Breast epithelium (tissue), 4 donors: ENCODE results near the gene STARD10. TPM values are rescaled to one million over a fixed set of nuclear protein-coding genes. Genes with fewer than 3 reads are reported as not detected.

ENCODE experiments used
- DNase-seq, 2 donors: peaks; one replicate each; pipeline ENCODE4 v3.0.0-alpha.2; 2019; ENCODE audit warnings: low spot score in 2 of 2
- H3K27ac ChIP-seq, 2 donors: fragments of 200-600 bp; sonication (generic) in 1 of 2; one replicate each; pipeline ENCODE4 v1.5.1; 2016 to 2019; ENCODE audit warnings: mild to moderate bottlenecking in 1 of 2
- H3K27me3 ChIP-seq, 2 donors: fragments of 200-600 bp; sonication (generic) in 1 of 2; one replicate each; pipeline versions ENCODE4 v1.5.1 to v1.6.0; 2017 to 2019; ENCODE audit warnings: control low read depth in 1 of 2, mild to moderate bottlenecking in 1 of 2
- H3K36me3 ChIP-seq: fragments of 200-600 bp; one replicate; pipeline ENCODE4 v1.5.1; 2019
- H3K4me1 ChIP-seq, 2 donors: fragments of 200-600 bp; sonication (generic); one replicate each; pipeline ENCODE4 v1.5.1; 2016 to 2019; ENCODE audit warnings: control low read depth in 1 of 2
- H3K4me3 ChIP-seq, 3 donors: fragments of 200-600 bp; sonication (generic); 1 replicate in 2 of 3; 2 replicates in 1 of 3; pipeline ENCODE4 v1.5.1; 2016 to 2019; ENCODE audit warnings: mild to moderate bottlenecking in 3 of 3, moderate library complexity in 2 of 3
- H3K9me3 ChIP-seq, 2 donors: fragments of 200-600 bp; sonication (generic) in 1 of 2; one replicate each; pipeline ENCODE4 v1.5.1; 2016 to 2019; ENCODE audit warnings: control low read depth in 1 of 2
- POLR2A ChIP-seq: fragments of 450-650 bp; IDR thresholded peaks from one replicate; pipeline ENCODE4 v1.6.1; 2016; ENCODE audit warnings: antibody characterized with exemption, mild to moderate bottlenecking, moderate library complexity
- POLR2AphosphoS5 ChIP-seq, 3 donors: sonication (generic); formaldehyde crosslinking; IDR thresholded peaks; one replicate each; pipeline ENCODE4 v1.6.1; 2017; ENCODE audit warnings: antibody characterized with exemption in 3 of 3
- intact Hi-C: fragments of 100-400 bp; cut with DNase I; formaldehyde crosslinking; loops from one replicate; pipeline ENCODE4 v1.15.1; 2023; ENCODE audit warnings: low total_unique reads
- total RNA-seq, 3 donors: library from RNA; depleted of rRNA; stranded (reverse); fragments of >200 nt; gene quantifications; one replicate each; pipeline ENCODE4 v1.1.0, GENCODE V29; 2016
- TF ChIP-seq, protein P1 (sequence below), 3 donors: fragments of 450-650 bp; IDR thresholded peaks; one replicate each; pipeline ENCODE4 v1.5.1; 2016 to 2017; ENCODE audit warnings: antibody characterized with exemption in 3 of 3, mild to moderate bottlenecking in 3 of 3, moderate library complexity in 3 of 3

STARD10 gene
- total RNA-seq, 3 donors from 2014 or later = 20.6 to 117 (median 93.7) TPM

DNA sequence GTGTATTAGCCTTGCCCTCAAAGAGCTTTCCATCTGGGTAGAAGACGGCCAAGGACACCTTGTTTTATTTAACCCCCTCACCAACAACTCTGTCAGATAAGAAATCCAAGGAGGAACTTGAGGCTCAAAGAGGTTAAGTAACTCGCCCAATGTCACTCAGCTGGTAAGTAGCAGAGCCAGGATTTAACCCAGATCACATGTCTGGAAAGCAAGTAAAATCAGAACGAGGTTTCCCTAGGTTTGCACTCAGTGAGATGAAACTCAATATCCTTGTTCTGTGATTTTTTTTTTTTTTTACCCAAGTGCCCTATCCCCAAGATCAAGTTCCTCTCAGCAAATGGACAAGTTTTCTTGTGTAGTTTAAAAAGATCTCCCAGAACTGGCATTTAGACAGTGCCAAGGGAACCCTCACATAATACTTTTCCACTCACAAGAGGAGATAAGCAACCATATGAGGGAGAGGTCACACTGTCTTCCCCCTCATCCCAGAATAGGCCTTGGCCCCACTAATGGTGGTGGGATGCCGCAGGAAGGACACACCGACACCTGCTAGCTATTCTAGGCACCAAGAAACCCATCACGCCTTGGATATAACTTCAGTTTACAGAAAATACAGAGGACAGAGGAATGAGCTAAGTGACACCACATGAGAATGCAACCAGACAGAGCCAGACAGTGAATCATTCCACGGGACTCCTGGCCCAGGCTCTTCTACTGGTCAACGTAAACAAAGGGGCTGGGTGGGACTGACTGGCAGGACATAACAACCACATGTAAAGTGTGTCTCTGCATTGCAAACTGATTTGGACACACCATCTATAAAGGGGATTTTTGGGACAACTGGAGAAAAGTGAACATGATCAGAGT, 33.1 kb downstream of the STARD10 start:
- Histone ChIP-seq H3K4me1 (no peaks in the 10 kb centered on the region), H3K36me3 (no peaks in the 10 kb centered on the region), H3K4me3 (no peak overlapping the region), H3K27me3 (no peaks in the 10 kb centered on the region), H3K27ac (no peak overlapping the region), H3K9me3 (no peaks in the 10 kb centered on the region)
- intact Hi-C loops = no loop called here
- no peak for DNase-seq
- no peak for TF ChIP-seq POLR2AphosphoS5 (IDR thresholded peaks at IDR 0.05)
- no peak for TF ChIP-seq POLR2A
- TF ChIP-seq, protein P1, sequence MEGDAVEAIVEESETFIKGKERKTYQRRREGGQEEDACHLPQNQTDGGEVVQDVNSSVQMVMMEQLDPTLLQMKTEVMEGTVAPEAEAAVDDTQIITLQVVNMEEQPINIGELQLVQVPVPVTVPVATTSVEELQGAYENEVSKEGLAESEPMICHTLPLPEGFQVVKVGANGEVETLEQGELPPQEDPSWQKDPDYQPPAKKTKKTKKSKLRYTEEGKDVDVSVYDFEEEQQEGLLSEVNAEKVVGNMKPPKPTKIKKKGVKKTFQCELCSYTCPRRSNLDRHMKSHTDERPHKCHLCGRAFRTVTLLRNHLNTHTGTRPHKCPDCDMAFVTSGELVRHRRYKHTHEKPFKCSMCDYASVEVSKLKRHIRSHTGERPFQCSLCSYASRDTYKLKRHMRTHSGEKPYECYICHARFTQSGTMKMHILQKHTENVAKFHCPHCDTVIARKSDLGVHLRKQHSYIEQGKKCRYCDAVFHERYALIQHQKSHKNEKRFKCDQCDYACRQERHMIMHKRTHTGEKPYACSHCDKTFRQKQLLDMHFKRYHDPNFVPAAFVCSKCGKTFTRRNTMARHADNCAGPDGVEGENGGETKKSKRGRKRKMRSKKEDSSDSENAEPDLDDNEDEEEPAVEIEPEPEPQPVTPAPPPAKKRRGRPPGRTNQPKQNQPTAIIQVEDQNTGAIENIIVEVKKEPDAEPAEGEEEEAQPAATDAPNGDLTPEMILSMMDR (IDR thresholded peaks at IDR 0.05) = no peak

DNA sequence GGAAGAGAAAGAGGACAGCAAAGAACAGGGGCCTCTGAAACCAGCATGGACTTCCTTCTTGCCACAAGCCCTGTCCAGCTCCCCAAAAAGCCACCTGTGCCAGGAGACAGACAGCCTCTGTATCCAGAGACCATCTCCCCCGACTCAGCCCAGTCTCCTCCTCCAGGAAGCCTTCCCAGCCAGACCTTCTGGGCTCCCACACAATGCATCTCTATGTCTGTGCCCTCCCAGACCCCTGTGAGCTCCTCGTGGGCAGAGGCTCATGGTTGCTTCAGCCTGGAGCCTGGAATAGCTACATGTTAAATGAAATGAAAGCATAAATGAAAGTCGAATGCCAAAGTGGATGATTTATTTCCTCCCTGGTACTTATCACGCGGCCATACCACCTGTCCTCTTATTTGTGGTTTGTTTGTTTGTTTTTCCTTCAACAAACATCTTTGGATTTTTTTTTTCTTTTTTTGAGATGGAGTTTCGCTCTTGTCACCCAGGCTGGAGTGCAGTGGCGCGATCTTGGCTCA, 34.3 kb downstream of the STARD10 start:
- H3K4me3 ChIP-seq = no peak overlapping the region
- DNase-seq = no peak
- no peaks in the 10 kb centered on the region for H3K36me3 ChIP-seq
- peak overlapping the region in 1 of 2 donors; percentile 41 for H3K27ac ChIP-seq
- intact Hi-C loops = no loop called here
- H3K4me1 ChIP-seq = no peaks in the 10 kb centered on the region
- no peaks in the 10 kb centered on the region for H3K9me3 ChIP-seq
- TF ChIP-seq, protein P1 (IDR thresholded peaks at IDR 0.05) = no peak
- TF ChIP-seq POLR2A (no peak), POLR2AphosphoS5 (IDR thresholded peaks at IDR 0.05) (no peak)
- no peaks in the 10 kb centered on the region for H3K27me3 ChIP-seq

- intact Hi-C loops = no loop called here
- no peaks in the 10 kb centered on the region for H3K36me3 ChIP-seq
- DNase-seq = no peak
- no peak for TF ChIP-seq POLR2A
- TF ChIP-seq, protein P1 (IDR thresholded peaks at IDR 0.05) = no peak
- TF ChIP-seq POLR2AphosphoS5 (IDR thresholded peaks at IDR 0.05) = no peak
- H3K9me3 ChIP-seq = no peaks in the 10 kb centered on the region
- H3K4me3 ChIP-seq = no peak overlapping the region
- H3K4me1 ChIP-seq = no peaks in the 10 kb centered on the region
- H3K27me3 ChIP-seq = no peaks in the 10 kb centered on the region
- H3K27ac ChIP-seq = peak overlapping the region in 1 of 2 donors; percentile 41
These were observed 35.0 kb downstream of the STARD10 start for GRCh38 chr11:72758690-72759389.

DNA sequence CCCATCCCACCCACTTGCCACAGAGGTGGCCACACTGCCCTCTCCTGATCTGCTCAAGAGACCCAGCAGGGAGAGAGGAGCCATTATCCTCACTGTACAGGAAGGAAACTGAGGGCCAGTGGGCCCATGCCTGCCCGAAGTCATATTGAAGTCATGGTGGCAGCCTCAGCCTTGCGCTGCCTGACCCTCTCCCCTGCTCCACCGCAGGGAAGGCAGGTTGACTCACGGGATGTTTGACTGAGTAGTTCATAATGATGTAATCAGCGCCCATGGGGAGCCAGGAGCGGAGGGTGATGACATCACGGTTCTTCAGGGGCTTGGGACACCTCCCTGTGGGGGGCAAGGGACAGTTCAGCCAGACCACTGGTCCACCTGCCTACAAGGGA, 35.5 kb downstream of the STARD10 start:
- intact Hi-C loops = no loop called here
- no peaks in the 10 kb centered on the region for H3K27me3 ChIP-seq
- no peaks in the 10 kb centered on the region for H3K4me1 ChIP-seq
- no peaks in the 10 kb centered on the region for H3K36me3 ChIP-seq
- no peak for DNase-seq
- H3K27ac ChIP-seq = peak overlapping the region in 1 of 2 donors; percentile 22
- H3K9me3 ChIP-seq = no peaks in the 10 kb centered on the region
- TF ChIP-seq POLR2AphosphoS5 (IDR thresholded peaks at IDR 0.05) = no peak
- no peak for TF ChIP-seq POLR2A
- TF ChIP-seq, protein P1 (IDR thresholded peaks at IDR 0.05) = no peak
- no peak overlapping the region for H3K4me3 ChIP-seq
